Astrocyte (in vitro differentiated cells and primary cell): ENCODE results near the gene SLC4A8.

Experiments
- CTCF ChIP-seq: IDR thresholded peaks from 2 replicates; pipeline ENCODE4 v1.5.1; 2011; ENCODE audit warnings: low read depth, mild to moderate bottlenecking, inconsistent platforms, low read length, moderate library complexity; ENCODE audit not compliant: insufficient read depth
- EZH2 ChIP-seq: IDR thresholded peaks from 2 replicates; pipeline ENCODE4 v1.6.1; 2012; ENCODE audit warnings: mild to moderate bottlenecking, low read length, inconsistent platforms; ENCODE audit not compliant: insufficient read depth

DNA sequence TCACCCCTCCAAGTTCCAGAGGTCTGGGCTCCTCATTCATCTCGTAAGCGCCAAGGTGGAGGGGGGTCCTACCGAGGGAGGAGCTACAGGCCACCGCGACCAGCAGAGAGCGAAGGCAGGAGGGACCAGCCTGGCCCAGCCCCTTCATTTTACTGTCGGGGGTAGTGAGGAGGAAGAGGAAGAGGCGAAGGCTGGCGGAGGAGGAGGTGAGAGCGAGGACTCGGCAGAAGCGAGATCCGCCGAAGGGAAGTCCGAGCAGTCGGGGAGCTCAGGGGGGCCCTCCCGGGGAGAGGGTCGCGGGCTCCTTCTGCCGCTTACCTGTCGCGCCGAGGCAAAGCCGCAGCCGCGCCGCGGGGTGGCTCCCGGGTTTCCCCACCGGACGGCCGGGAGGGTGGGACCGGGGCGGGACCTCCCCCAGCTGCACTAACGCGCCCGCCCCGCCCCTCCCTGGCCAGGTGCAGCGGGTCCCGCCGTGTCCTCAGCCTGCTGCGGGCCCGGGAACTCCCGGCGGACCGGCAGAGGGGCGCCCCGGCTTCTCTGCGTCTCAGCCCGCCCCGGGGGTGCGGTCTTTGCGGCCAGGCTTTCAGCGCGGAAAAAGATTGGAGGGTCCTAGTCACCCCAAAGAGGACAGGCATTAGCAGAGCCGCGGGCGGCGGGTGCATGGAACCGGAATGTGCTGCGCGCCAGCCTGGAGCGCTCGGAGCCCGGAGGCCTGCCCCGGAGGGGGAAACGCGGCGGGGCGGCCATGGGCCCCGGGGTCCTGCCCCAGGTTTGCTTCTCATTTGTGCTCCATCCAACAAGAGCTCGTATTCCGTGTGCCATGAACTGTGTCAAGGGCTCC, 33.1 kb upstream of the SLC4A8 start, which contains the start of gene GALNT6:
- TF ChIP-seq CTCF, result no peak
- TF ChIP-seq EZH2, result no peak
